Stimulated activated CD8-positive, alpha-beta memory T cell treated with anti-CD3 and anti-CD28 coated beads, Interleukin-4, amount 100 ng/mL, for 24 hours (primary cell): ENCODE measurements around the gene P2RX2.

Experiments used
- DNase-seq: peaks from one replicate; pipeline ENCODE4 v3.0.0-alpha.2; 2020; ENCODE audit warnings: low read depth

Gene P2RX2

GRCh38 chr12:132603240-132604150 is 15.1 kb upstream of the P2RX2 start:
- DNase-seq, result no peak

GRCh38 chr12:132604151-132604618 is 14.4 kb upstream of the P2RX2 start:
- DNase-seq, result no peak

- DNase-seq, result no peak
These were observed 13.7 kb upstream of the P2RX2 start for GRCh38 chr12:132604668-132605441.

GRCh38 chr12:132605892-132606291 is 12.7 kb upstream of the P2RX2 start:
- no peak for DNase-seq

- DNase-seq, result no peak
These were observed 12.1 kb upstream of the P2RX2 start for GRCh38 chr12:132606466-132606865.

GRCh38 chr12:132606927-132607326 is 11.6 kb upstream of the P2RX2 start:
- no peak for DNase-seq

- DNase-seq, result no peak
These were observed 10.1 kb upstream of the P2RX2 start for GRCh38 chr12:132608231-132609171.

GRCh38 chr12:132610051-132610759 is 8.4 kb upstream of the P2RX2 start, which contains the start of gene LRCOL1:
Gene LRCOL1, minus strand, starts transcription at chr12:132610582. Its CDS starts 4,331 bp downstream, at chr12:132606251.
- DNase-seq, result no peak

- no peak for DNase-seq
These were observed 7.5 kb upstream of the P2RX2 start for GRCh38 chr12:132610866-132611602.

- no peak for DNase-seq
These were observed 7.0 kb upstream of the P2RX2 start for GRCh38 chr12:132611620-132612019.

- no peak for DNase-seq
These were observed 4.5 kb upstream of the P2RX2 start for GRCh38 chr12:132614029-132614428.

- DNase-seq, result peak; percentile 67
These were observed 3.6 kb upstream of the P2RX2 start for GRCh38 chr12:132614861-132615578.

- no peak for DNase-seq
These were observed 3.0 kb upstream of the P2RX2 start for GRCh38 chr12:132615579-132616038.

- DNase-seq, result no peak
These were observed 1.4 kb upstream of the P2RX2 start for GRCh38 chr12:132617135-132617701.

- DNase-seq, result no peak
These were observed 524 bp upstream of the P2RX2 start for GRCh38 chr12:132617822-132618682.

GRCh38 chr12:132619071-132619385 is 452 bp downstream of the P2RX2 start:
- DNase-seq, result no peak

GRCh38 chr12:132619386-132620112 is 973 bp downstream of the P2RX2 start:
- DNase-seq, result no peak
